HG03469 (cell line): ENCODE results near the gene IFNG-AS1.
A peak's percentile ranks its signal among the peaks of the same experiment; 100 is the strongest.

ENCODE experiments used
- ATAC-seq: cut with Tn5 transposase; IDR thresholded peaks from one replicate; pipeline ENCODE4 v1.9.1; 2021; ENCODE audit warnings: mild to moderate bottlenecking, moderate library complexity, moderate number of reproducible peaks; ENCODE audit not compliant: unreplicated experiment

The IFNG-AS1 gene

DNA sequence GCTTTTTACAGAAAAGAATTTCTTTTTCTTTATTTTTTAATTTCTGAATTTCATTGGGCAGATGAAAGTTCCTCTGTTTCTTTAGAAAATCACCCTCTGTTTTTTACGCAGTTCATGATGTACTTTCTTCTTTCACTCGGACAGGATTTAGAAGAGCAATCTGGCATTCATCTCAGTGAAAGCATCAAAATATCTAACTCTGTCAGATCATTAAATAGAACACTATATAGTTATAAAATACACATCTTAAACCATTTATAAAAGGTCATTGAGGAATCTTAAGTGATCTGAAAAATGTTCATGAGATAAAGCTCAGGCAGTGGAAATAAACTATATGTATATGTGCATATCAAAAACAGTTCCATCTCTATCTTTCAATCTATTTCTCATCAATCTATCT lies 3.9 kb downstream of the IFNG-AS1 start:
- ATAC-seq: no peak

- no peak for ATAC-seq
Observed at GRCh38 chr12:67994046-67994445, 4.8 kb downstream of the IFNG-AS1 start.

DNA sequence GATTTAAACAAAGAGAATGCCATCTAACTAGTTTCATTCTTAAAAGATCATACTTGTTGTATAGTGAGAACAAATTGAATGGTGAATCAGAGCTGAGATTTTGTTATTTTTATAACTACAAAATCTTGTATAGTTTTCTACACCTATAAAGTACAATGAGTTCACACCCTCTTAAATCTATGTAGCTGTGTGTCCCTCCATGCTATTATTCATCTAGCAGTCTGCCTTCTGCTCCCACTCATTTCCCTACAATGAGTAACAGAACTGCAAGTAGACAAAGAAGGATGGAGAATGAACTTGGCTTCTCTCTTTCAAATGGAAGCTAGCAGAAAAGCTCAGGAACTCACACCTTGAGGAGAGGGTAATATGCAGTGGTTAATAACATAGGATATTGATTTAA lies 7.1 kb downstream of the IFNG-AS1 start:
- no peak for ATAC-seq

GRCh38 chr12:67998379-67998778 lies 9.1 kb downstream of the IFNG-AS1 start:
- ATAC-seq: no peak

DNA sequence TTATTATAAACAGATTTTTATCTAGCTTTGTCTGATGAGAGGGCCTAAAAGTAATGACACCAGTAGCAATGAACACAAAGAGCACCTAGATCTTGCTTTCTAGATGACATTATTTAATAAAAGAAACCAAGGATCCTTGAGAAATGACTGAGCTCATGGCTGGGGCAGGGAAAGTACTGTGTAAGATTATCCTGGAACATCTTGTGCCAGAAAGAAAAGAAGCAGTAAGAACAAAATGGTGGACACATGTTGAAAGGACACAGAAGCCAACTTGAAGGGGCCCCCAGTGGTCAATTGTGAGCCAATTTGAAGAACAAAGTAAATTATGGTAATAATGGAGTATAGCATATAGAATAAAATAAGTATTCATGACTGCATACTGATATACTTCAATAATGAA lies 10.0 kb downstream of the IFNG-AS1 start:
- no peak for ATAC-seq

GRCh38 chr12:68001486-68002466 lies 12.5 kb downstream of the IFNG-AS1 start:
- ATAC-seq: no peak

GRCh38 chr12:68003777-68004176 lies 14.5 kb downstream of the IFNG-AS1 start:
- ATAC-seq: no peak

DNA sequence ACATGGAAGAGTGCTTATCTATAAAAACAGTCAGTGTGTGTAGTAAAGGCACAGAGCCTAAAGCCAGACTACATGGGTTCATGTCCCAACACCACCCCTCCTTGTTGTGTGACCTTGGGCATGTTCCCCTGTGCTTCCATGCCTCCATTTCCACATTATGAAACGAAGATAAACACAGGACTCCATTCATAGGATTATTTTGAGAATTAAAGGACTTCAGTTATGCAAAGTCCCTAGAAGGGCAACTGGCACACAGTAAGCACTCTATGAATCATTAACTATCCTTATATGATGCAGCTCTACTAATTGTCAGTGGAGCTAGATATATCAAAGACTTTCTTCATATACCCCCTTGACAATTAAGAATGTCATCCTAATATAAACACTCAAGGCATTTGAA lies 17.8 kb downstream of the IFNG-AS1 start:
- ATAC-seq: no peak

GRCh38 chr12:68007466-68007865 lies 18.2 kb downstream of the IFNG-AS1 start:
- no peak for ATAC-seq

DNA sequence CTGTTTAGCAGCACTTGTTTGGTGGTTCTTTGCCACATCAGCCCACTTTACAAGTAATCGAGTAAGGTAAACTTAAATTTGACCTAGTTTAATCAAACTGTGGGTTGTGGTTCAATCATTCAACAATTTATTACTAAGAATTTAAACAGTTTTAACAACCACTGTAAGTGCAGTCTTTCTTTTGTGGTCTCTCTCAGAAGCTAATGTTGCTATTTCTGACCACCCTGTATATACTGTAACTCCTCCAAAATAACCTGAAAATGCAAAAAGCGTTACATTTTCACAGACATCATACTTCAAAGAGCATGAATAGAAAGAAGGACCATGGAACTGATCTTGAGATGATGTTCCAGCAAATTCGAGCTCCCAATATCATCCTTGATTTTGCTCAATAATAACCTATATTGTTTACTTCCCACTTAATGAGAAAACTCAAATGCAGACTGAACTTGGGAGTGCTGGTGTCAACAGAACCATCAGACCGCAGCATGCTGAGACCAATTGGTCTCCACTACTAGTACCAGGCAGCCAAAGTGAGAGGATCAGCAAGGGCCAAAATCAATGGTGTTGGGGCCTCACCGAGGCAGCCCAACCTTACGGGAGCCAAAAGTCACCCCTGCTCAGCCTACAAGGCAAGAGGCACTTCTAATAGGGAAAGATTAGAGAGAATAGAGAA lies 22.1 kb downstream of the IFNG-AS1 start:
- no peak for ATAC-seq

DNA sequence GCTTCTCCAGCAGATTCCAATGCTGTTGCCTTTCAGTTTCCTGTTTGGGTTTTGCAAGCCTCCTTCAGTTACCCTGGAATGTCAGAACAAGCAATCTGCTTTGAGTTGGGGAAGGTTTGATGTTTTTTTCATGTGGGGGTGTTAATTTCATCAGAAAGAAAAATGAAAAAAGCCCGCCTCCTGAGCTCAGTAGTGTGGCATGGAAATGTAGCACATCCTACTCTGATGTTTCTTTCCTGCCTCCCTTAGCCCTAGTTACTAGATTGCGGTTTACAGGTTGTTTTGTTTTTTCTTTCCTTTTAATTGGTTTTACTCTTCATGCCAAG lies 22.6 kb downstream of the IFNG-AS1 start:
- ATAC-seq: no peak

DNA sequence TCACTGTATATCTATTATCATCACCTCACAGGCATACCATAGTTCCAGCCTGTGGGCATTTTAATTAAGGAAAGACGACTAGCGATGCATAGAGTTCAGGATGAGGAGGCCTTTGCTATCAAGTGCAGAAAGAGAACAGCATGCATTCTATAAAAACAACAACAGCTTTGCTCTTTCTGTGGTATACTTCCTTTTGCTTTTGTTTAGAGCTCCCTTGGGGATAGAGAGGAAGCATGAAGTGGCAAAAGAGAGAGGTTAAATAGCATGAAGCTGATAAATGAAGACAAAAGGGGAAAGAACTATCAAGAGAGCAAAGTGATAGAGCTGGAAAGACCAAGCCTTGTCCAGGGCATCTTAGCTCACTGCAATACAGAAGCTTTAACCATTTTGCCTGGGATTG lies 23.5 kb downstream of the IFNG-AS1 start:
- ATAC-seq: peak; percentile 81

GRCh38 chr12:68013181-68013580 lies 23.9 kb downstream of the IFNG-AS1 start:
- no peak for ATAC-seq

DNA sequence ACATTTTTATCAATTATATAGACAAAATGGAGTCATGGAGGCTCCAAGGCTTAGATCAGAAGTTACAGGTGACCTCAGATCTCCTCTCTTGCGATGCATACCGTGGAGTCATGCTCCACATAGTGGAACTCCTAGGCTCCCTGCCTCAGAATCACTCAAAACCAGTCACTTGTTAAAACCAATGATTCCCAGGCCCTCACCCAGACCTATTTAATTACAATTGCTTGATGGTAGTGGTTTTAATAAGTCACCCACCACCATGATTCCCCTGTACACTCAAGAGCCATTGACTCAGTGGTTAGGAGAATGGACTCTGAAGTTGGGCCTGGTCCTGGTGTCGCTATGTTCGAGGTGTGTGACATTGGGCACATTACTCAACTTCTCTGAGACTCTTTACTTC lies 26.9 kb downstream of the IFNG-AS1 start:
- ATAC-seq: no peak

GRCh38 chr12:68018315-68018714 lies 29.1 kb downstream of the IFNG-AS1 start:
- no peak for ATAC-seq

DNA sequence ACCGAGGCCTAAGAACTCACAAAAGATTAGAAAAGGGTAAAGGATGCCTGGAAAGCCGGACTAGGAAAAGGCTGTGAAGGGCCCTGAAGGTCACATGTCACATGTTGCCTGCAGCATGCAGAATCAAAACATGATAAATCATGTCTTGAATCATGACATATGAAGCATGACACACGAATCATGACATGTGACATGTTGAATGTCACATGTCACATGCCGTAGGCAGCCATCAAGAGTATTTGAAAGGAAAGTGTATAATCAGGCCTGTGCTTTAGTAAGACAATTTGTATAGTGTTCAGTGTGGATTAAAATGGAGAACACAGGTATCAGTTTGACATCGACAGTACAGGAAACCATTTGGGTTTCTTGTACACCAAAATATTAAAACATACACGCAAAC lies 30.8 kb downstream of the IFNG-AS1 start:
- no peak for ATAC-seq

DNA sequence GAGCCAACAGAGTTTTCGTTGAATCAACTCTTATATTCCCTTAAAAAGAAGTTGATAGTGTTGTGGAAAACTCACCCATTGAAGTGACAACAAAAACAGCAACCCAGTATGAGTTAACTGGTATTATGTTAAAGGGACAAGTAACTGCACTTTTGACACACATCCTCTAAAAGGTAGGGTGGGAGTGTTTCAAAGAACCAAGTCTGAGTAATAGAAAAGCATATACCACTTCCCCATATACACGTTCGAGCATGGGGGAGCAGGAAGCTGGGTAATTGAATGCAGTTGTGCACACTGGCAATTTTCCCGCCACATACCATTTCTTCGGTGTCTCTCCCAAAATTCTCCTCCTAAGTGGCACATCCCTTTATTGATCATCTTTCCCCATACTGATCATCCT lies 31.5 kb downstream of the IFNG-AS1 start:
- ATAC-seq: no peak

- no peak for ATAC-seq
Observed at GRCh38 chr12:68028647-68029046, 39.4 kb downstream of the IFNG-AS1 start.

- ATAC-seq: no peak
Observed at GRCh38 chr12:68030248-68030647, 41.0 kb downstream of the IFNG-AS1 start.

DNA sequence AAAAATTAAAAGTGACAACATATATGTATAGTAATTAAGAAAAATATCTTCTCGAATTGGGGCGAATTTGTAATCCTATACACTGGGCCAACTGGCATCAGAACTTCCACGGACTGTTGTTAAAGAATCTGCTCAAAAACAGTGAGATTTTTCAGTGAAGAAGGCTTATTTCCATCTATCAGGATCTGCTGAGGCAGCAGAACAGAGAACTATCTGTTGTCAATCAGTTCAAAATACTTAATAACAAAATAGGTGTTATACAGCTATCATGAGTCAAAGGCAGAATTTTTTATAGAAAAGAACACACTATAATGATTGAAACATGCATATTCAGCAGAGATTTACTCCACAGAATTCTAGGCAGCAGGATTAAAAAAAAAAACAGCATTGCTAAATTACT lies 41.9 kb downstream of the IFNG-AS1 start:
- ATAC-seq: no peak

GRCh38 chr12:68031881-68032739 lies 42.9 kb downstream of the IFNG-AS1 start:
- ATAC-seq: no peak
